Body of pancreas (tissue), 4 donors: Measurements from ENCODE around the gene ZNF630. TPM values are rescaled to one million over a fixed set of nuclear protein-coding genes. Genes with fewer than 3 reads are reported as not detected.

Experiments used
- ATAC-seq: fragments of 150-250 bp; one replicate; pipeline ENCODE4 v1.9.1; 2016
- DNase-seq, 4 donors: peaks; one replicate each; pipeline ENCODE4 v3.0.0-alpha.2; 2019
- H3K27ac ChIP-seq, 4 donors: fragments of 200-600 bp; sonication (generic); 1 replicate in 3 of 4; 2 replicates in 1 of 4; pipeline versions ENCODE4 v1.5.1 to v1.6.1; 2016 to 2019; ENCODE audit warnings: mild to moderate bottlenecking in 1 of 4, mixed read lengths in 1 of 4, moderate library complexity in 1 of 4
- H3K27me3 ChIP-seq, 2 donors: fragments of 200-600 bp; sonication (generic); one replicate each; pipeline ENCODE4 v1.6.0; 2016; ENCODE audit warnings: mild to moderate bottlenecking in 1 of 2
- H3K36me3 ChIP-seq, 2 donors: fragments of 200-600 bp; sonication (generic); replicated peaks in 1 of 2; 2 replicates each; pipeline ENCODE4 v1.5.1; 2016; ENCODE audit warnings: low read depth in 2 of 2; ENCODE audit not compliant: insufficient read depth in 1 of 2
- H3K4me1 ChIP-seq: fragments of 200-600 bp; sonication (generic); one replicate; pipeline ENCODE4 v1.6.0; 2016
- H3K4me3 ChIP-seq, 2 donors: fragments of 200-600 bp; sonication (generic); 1 replicate in 1 of 2; 2 replicates in 1 of 2; pipeline ENCODE4 v1.5.1; 2016 to 2019
- H3K9me3 ChIP-seq, 3 donors: fragments of 200-600 bp; sonication (generic); 1 replicate in 2 of 3; 2 replicates in 1 of 3; pipeline ENCODE4 v1.5.1; 2016
- CTCF ChIP-seq, 7 experiments: fragments of 450-650 bp in 4 of 7; fragments of 200-600 bp in 3 of 7; sonication (generic) in 3 of 7; IDR thresholded peaks; one replicate each; pipeline ENCODE4 v1.5.1; 2016 to 2019; ENCODE audit warnings: antibody characterized with exemption in 7 of 7
- POLR2A ChIP-seq, 3 donors: fragments of 450-650 bp; IDR thresholded peaks; one replicate each; pipeline ENCODE4 v1.6.1; 2016; ENCODE audit warnings: antibody characterized with exemption in 3 of 3, mild to moderate bottlenecking in 2 of 3
- WGBS, 2 donors: methylation state at CpG; one replicate each; pipeline ENCODE4 v1.1.5; 2017; 5-methylcytosine and 5-hydroxymethylcytosine counted together
- intact Hi-C: fragments of 100-400 bp; cut with DNase I; formaldehyde crosslinking; loops from one replicate; pipeline ENCODE4 v1.15.1; 2023
- total RNA-seq, 2 donors: library from RNA; depleted of rRNA; stranded (reverse); fragments of >200 nt; gene quantifications; one replicate each; pipeline ENCODE4 v1.1.0, GENCODE V29; 2016

ZNF630 gene
- total RNA-seq, 2 donors from 2014 or later: 0.33 to 4.2 TPM

GRCh38 chrX:48090123-48090522, 18.7 kb upstream of the ZNF630 start:
- intact Hi-C loops: no loop called here
- Histone ChIP-seq H3K27me3 (no peaks in the 10 kb centered on the region), H3K36me3 (no peaks in the 10 kb centered on the region), H3K27ac (no peak overlapping the region), H3K4me3 (no peak overlapping the region), H3K9me3 (no peaks in the 10 kb centered on the region), H3K4me1 (no peaks in the 10 kb centered on the region)
- TF ChIP-seq POLR2A (IDR thresholded peaks at IDR 0.05) (no peak), CTCF (IDR thresholded peaks at IDR 0.05) (no peak)
- DNase-seq (no peak), ATAC-seq (no peak)
- WGBS, 2 donors: 39 to 46% methylated on average over 5 of the region's 5 CpGs

- TF ChIP-seq POLR2A (IDR thresholded peaks at IDR 0.05) (no peak), CTCF (IDR thresholded peaks at IDR 0.05) (no peak)
- no peaks in the 10 kb centered on the region for H3K4me1 ChIP-seq
- no peaks in the 10 kb centered on the region for H3K9me3 ChIP-seq
- no peak for DNase-seq
- peak; percentile 68 for ATAC-seq
- H3K27ac ChIP-seq: peak overlapping the region in 1 of 4 donors; percentile 21
- intact Hi-C loops: loop anchor here (5.0 kb wide), 1 partner anchor 411 kb away; no protein-coding TSS in a partner anchor
- H3K4me3 ChIP-seq: no peak overlapping the region
- H3K27me3 ChIP-seq: no peaks in the 10 kb centered on the region
- H3K36me3 ChIP-seq: no peaks in the 10 kb centered on the region
These were observed 14.6 kb upstream of the ZNF630 start for GRCh38 chrX:48086082-48086481.

GRCh38 chrX:48083706-48084105, 12.3 kb upstream of the ZNF630 start:
- no peak overlapping the region for H3K4me3 ChIP-seq
- no peaks in the 10 kb centered on the region for H3K9me3 ChIP-seq
- ATAC-seq (no peak), DNase-seq (no peak)
- 67 to 81% methylated on average over 4 to 5 of the region's 5 CpGs for WGBS, 2 donors
- TF ChIP-seq POLR2A (IDR thresholded peaks at IDR 0.05): no peak
- no peak for TF ChIP-seq CTCF (IDR thresholded peaks at IDR 0.05)
- no peaks in the 10 kb centered on the region for H3K27me3 ChIP-seq
- intact Hi-C loops: no loop called here
- H3K4me1 ChIP-seq: no peaks in the 10 kb centered on the region
- no peak overlapping the region for H3K27ac ChIP-seq
- H3K36me3 ChIP-seq: no peaks in the 10 kb centered on the region

- Histone ChIP-seq H3K4me1 (no peaks in the 10 kb centered on the region), H3K27ac (no peak overlapping the region), H3K36me3 (no peaks in the 10 kb centered on the region), H3K27me3 (no peaks in the 10 kb centered on the region), H3K9me3 (no peaks in the 10 kb centered on the region), H3K4me3 (no peak overlapping the region)
- intact Hi-C loops: no loop called here
- ATAC-seq: peak; percentile 52
- peak; percentile 31 to 55 (median 43) for DNase-seq
- WGBS, 2 donors: 4 to 11% methylated on average over 6 to 9 of the region's 9 CpGs
- TF ChIP-seq CTCF (IDR thresholded peaks at IDR 0.05) (peak in 6 of 7 experiments; percentile 28 to 62 (median 50)), POLR2A (IDR thresholded peaks at IDR 0.05) (no peak)
These were observed 11.8 kb upstream of the ZNF630 start for GRCh38 chrX:48083212-48083611.

GRCh38 chrX:48076343-48076742, 4.9 kb upstream of the ZNF630 start:
- intact Hi-C loops: no loop called here
- WGBS, 2 donors: 94 to 100% methylated on average over 1 to 2 of the region's 2 CpGs
- DNase-seq: no peak

More at GRCh38 chrX:48076343-48076742, 4.9 kb upstream of the ZNF630 start:
- Histone ChIP-seq H3K27me3 (no peaks in the 10 kb centered on the region), H3K36me3 (no peaks in the 10 kb centered on the region), H3K4me3 (no peak overlapping the region), H3K27ac (no peak overlapping the region), H3K9me3 (no peaks in the 10 kb centered on the region), H3K4me1 (no peaks in the 10 kb centered on the region)
- ATAC-seq: no peak
- TF ChIP-seq POLR2A (IDR thresholded peaks at IDR 0.05) (no peak), CTCF (IDR thresholded peaks at IDR 0.05) (no peak)
